Neural cell (in vitro differentiated cells): ENCODE results near the gene SBDS. TPM values are rescaled to one million over a fixed set of nuclear protein-coding genes. Genes with fewer than 3 reads are reported as not detected.
"Not testable (repeated sequence)": the region's sequence is repeated elsewhere in the genome, so short reads cannot be mapped to it uniquely, and the experiment has no call there.

Source experiments
- H2AFZ ChIP-seq: fragments of 200-600, 300-800 bp; sonication (generic), shearing (Covaris generic); 2 replicates; pipeline ENCODE4 v1.6.0; 2014; ENCODE audit warnings: low read depth, mild to moderate bottlenecking, antibody characterized with exemption, low read length, moderate library complexity
- H3F3A ChIP-seq: fragments of 200-600 bp; shearing (Covaris generic); 2 replicates; pipeline ENCODE4 v1.6.1; 2016; ENCODE audit warnings: mild to moderate bottlenecking, moderate library complexity, mixed read lengths, antibody characterized with exemption, low read length; ENCODE audit not compliant: insufficient read depth, poor library complexity, severe bottlenecking
- H3K27ac ChIP-seq: fragments of 200-600, 300-800 bp; sonication (generic), shearing (Covaris generic); 2 replicates; pipeline ENCODE4 v1.5.1; 2014; ENCODE audit warnings: mild to moderate bottlenecking, low read length, moderate library complexity
- H3K27me3 ChIP-seq: fragments of 300-800, 200-600 bp; sonication (generic), shearing (Covaris generic); 2 replicates; pipeline ENCODE4 v1.6.0; 2014; ENCODE audit warnings: mild to moderate bottlenecking, low read depth, low read length, moderate library complexity; ENCODE audit not compliant: insufficient read depth
- H3K36me3 ChIP-seq: fragments of 300-800, 200-600 bp; sonication (generic), shearing (Covaris generic); 2 replicates; pipeline ENCODE4 v1.5.1; 2014; ENCODE audit warnings: mild to moderate bottlenecking, antibody characterized with exemption, low read length, moderate library complexity; ENCODE audit not compliant: insufficient read depth
- H3K4me2 ChIP-seq: fragments of 300-800, 200-600 bp; sonication (generic), shearing (Covaris generic); 2 replicates; pipeline ENCODE4 v1.6.0; 2014; ENCODE audit warnings: mild to moderate bottlenecking, low read length
- H3K4me3 ChIP-seq: fragments of 300-800, 200-600 bp; sonication (generic), shearing (Covaris generic); 2 replicates; pipeline ENCODE4 v1.5.1; 2014; ENCODE audit warnings: mild to moderate bottlenecking, low read length, moderate library complexity
- H3K79me2 ChIP-seq: fragments of 200-600 bp; shearing (Covaris generic); replicated peaks from 2 replicates; pipeline ENCODE4 v1.6.0; 2014; ENCODE audit warnings: mild to moderate bottlenecking, low read length, moderate library complexity; ENCODE audit not compliant: insufficient read depth
- H3K9ac ChIP-seq: fragments of 300-800, 200-600 bp; sonication (generic), shearing (Covaris generic); 2 replicates; pipeline ENCODE4 v1.6.1; 2016; ENCODE audit warnings: mild to moderate bottlenecking, low read length, mixed read lengths
- H3K9me2 ChIP-seq: fragments of 200-600 bp; shearing (Covaris generic); 2 replicates; pipeline ENCODE4 v1.6.1; 2016; ENCODE audit warnings: mild to moderate bottlenecking, low read length, mixed read lengths; ENCODE audit not compliant: insufficient read depth
- H3K9me3 ChIP-seq: fragments of 200-600, 300-800 bp; sonication (generic), shearing (Covaris generic); 2 replicates; pipeline ENCODE4 v1.6.1; 2016; ENCODE audit warnings: mild to moderate bottlenecking, mixed run types, low read length, moderate library complexity, mixed read lengths
- H4K20me1 ChIP-seq: fragments of 200-600 bp; shearing (Covaris generic); 2 replicates; pipeline ENCODE4 v1.6.1; 2016; ENCODE audit warnings: mild to moderate bottlenecking, mixed run types; ENCODE audit not compliant: insufficient read depth
- CTCF ChIP-seq: fragments of 450-650 bp; IDR thresholded peaks from 2 replicates; pipeline ENCODE4 v1.5.1; 2014; ENCODE audit warnings: antibody characterized with exemption, mild to moderate bottlenecking, moderate library complexity; ENCODE audit not compliant: poor library complexity, severe bottlenecking
- EP300 ChIP-seq: fragments of 450-650 bp; conservative IDR thresholded peaks from 2 replicates; pipeline ENCODE4 v1.6.1; 2014; ENCODE audit warnings: antibody characterized with exemption, mild to moderate bottlenecking, moderate library complexity; ENCODE audit not compliant: poor library complexity, severe bottlenecking
- EZH2 ChIP-seq: fragments of 200-600, 300-800 bp; shearing (Covaris generic), sonication (generic); IDR thresholded peaks from 2 replicates; pipeline ENCODE4 v1.6.1; 2014; ENCODE audit warnings: antibody characterized with exemption, low read length, borderline replicate concordance, mild to moderate bottlenecking; ENCODE audit not compliant: insufficient read depth, poor library complexity, severe bottlenecking
- MXI1 ChIP-seq: fragments of 450-650 bp; conservative IDR thresholded peaks from 2 replicates; pipeline ENCODE4 v1.6.1; 2014; ENCODE audit warnings: antibody characterized with exemption, mild to moderate bottlenecking; ENCODE audit not compliant: poor library complexity, severe bottlenecking
- POLR2AphosphoS5 ChIP-seq: IDR thresholded peaks from 2 replicates; pipeline ENCODE4 v1.6.1; 2012
- RAD21 ChIP-seq: fragments of 450-650 bp; conservative IDR thresholded peaks from 2 replicates; pipeline ENCODE4 v1.6.1; 2014; ENCODE audit warnings: antibody characterized with exemption, mild to moderate bottlenecking, moderate library complexity
- SMC3 ChIP-seq: fragments of 450-650 bp; conservative IDR thresholded peaks from 2 replicates; pipeline ENCODE4 v1.6.1; 2014; ENCODE audit warnings: antibody characterized with exemption, mild to moderate bottlenecking, moderate library complexity; ENCODE audit not compliant: poor library complexity
- TAF1 ChIP-seq: IDR thresholded peaks from 2 replicates; pipeline ENCODE4 v1.6.1; 2012; ENCODE audit warnings: low read depth
- polyA plus RNA-seq: library from polyadenylated mRNA; depleted of rRNA; stranded (reverse); fragments of >200 nt; gene quantifications from 2 replicates; pipeline ENCODE4 v1.2.3, GENCODE V29; 2014
- TF ChIP-seq, protein P1 (sequence below): IDR thresholded peaks from 2 replicates; pipeline ENCODE4 v1.6.1; 2012; ENCODE audit warnings: borderline replicate concordance

SBDS gene
- polyA plus RNA-seq, 1 donor from 2014 or later, result 91.1 TPM

GRCh38 chr7:66979013-66979412 lies 16.4 kb downstream of the SBDS start:
- not testable (repeated sequence) for H3K79me2 ChIP-seq, H3K4me3 ChIP-seq, H3K9me2 ChIP-seq, H3K27ac ChIP-seq, H3K9ac ChIP-seq, H3K9me3 ChIP-seq, H2AFZ ChIP-seq, H3K4me2 ChIP-seq, H3K27me3 ChIP-seq, H4K20me1 ChIP-seq, H3F3A ChIP-seq, H3K36me3 ChIP-seq

DNA sequence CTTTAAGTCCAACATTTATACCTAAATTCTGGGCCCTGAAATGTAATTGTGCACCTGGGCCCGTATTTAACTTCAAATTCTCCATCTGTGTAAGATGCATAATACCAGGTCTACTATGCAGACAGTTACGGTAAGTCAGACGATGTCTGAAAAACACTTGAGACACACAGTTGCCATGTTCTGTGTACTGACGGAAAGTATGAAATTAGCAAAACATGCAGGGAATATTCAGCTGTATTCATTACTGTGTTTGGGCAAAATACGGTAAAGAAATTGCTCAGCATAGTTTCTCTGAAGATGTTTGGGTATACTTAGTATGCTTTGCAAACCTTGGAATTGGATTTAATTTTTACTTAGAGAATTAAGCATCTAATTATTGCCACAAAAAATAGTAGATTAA lies 17.1 kb downstream of the SBDS start:
- H3K27me3 ChIP-seq, H3K27ac ChIP-seq, H3K4me2 ChIP-seq, H3F3A ChIP-seq, H3K79me2 ChIP-seq, H3K36me3 ChIP-seq, H2AFZ ChIP-seq, H3K4me3 ChIP-seq, H4K20me1 ChIP-seq, H3K9ac ChIP-seq, H3K9me2 ChIP-seq, H3K9me3 ChIP-seq: not testable (repeated sequence)

GRCh38 chr7:66974986-66975590 lies 20.3 kb downstream of the SBDS start:
- Histone ChIP-seq H3K27me3 (no peaks in the 10 kb centered on the region), H3K9me2 (no peaks in the 10 kb centered on the region), H4K20me1 (no peaks in the 10 kb centered on the region), H3K36me3 (no peaks in the 10 kb centered on the region), H2AFZ (no peak overlapping the region), H3K9ac (no peak overlapping the region), H3K27ac (no peak overlapping the region), H3K4me3 (no peak overlapping the region), H3K79me2 (no peaks in the 10 kb centered on the region), H3K9me3 (no peaks in the 10 kb centered on the region), H3F3A (no peaks in the 10 kb centered on the region), H3K4me2 (no peak overlapping the region)
- no peak for TF ChIP-seq EP300
- TF ChIP-seq MXI1, result no peak
- TF ChIP-seq EZH2, result no peak
- TF ChIP-seq RAD21, result no peak
- TF ChIP-seq CTCF, result no peak
- no peak for TF ChIP-seq TAF1
- TF ChIP-seq, protein P1, sequence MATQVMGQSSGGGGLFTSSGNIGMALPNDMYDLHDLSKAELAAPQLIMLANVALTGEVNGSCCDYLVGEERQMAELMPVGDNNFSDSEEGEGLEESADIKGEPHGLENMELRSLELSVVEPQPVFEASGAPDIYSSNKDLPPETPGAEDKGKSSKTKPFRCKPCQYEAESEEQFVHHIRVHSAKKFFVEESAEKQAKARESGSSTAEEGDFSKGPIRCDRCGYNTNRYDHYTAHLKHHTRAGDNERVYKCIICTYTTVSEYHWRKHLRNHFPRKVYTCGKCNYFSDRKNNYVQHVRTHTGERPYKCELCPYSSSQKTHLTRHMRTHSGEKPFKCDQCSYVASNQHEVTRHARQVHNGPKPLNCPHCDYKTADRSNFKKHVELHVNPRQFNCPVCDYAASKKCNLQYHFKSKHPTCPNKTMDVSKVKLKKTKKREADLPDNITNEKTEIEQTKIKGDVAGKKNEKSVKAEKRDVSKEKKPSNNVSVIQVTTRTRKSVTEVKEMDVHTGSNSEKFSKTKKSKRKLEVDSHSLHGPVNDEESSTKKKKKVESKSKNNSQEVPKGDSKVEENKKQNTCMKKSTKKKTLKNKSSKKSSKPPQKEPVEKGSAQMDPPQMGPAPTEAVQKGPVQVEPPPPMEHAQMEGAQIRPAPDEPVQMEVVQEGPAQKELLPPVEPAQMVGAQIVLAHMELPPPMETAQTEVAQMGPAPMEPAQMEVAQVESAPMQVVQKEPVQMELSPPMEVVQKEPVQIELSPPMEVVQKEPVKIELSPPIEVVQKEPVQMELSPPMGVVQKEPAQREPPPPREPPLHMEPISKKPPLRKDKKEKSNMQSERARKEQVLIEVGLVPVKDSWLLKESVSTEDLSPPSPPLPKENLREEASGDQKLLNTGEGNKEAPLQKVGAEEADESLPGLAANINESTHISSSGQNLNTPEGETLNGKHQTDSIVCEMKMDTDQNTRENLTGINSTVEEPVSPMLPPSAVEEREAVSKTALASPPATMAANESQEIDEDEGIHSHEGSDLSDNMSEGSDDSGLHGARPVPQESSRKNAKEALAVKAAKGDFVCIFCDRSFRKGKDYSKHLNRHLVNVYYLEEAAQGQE, result no peak
- TF ChIP-seq POLR2AphosphoS5, result no peak
- no peak for TF ChIP-seq SMC3
